ENCODE results near the gene ADAMTS2.

The ADAMTS2 gene

GRCh38 chr5:179343021-179343718, 2.1 kb downstream of the ADAMTS2 start:
- no peak for DNase-seq

- no peak for DNase-seq
These were observed 2.7 kb downstream of the ADAMTS2 start for GRCh38 chr5:179342577-179342976.

- no peak for DNase-seq
These were observed 4.8 kb downstream of the ADAMTS2 start for GRCh38 chr5:179340465-179340864.

GRCh38 chr5:179339996-179340395, 5.3 kb downstream of the ADAMTS2 start:
- no peak for DNase-seq

GRCh38 chr5:179339081-179339480, 6.2 kb downstream of the ADAMTS2 start:
- DNase-seq = no peak

- DNase-seq = no peak
These were observed 7.2 kb downstream of the ADAMTS2 start for GRCh38 chr5:179337796-179338676.

- DNase-seq = no peak
These were observed 8.1 kb downstream of the ADAMTS2 start for GRCh38 chr5:179336871-179337795.

GRCh38 chr5:179336126-179336870, 9.0 kb downstream of the ADAMTS2 start:
- no peak for DNase-seq

GRCh38 chr5:179333796-179334761, 11.2 kb downstream of the ADAMTS2 start:
- no peak for DNase-seq

- DNase-seq = no peak
These were observed 12.4 kb downstream of the ADAMTS2 start for GRCh38 chr5:179332741-179333290.

GRCh38 chr5:179331591-179332375, 13.5 kb downstream of the ADAMTS2 start:
- DNase-seq = no peak

- DNase-seq = no peak
These were observed 14.9 kb downstream of the ADAMTS2 start for GRCh38 chr5:179330186-179330900.

- no peak for DNase-seq
These were observed 17.0 kb downstream of the ADAMTS2 start for GRCh38 chr5:179328291-179328690.

- no peak for DNase-seq
These were observed 18.1 kb downstream of the ADAMTS2 start for GRCh38 chr5:179327021-179327735.

GRCh38 chr5:179326122-179326927, 18.9 kb downstream of the ADAMTS2 start:
- no peak for DNase-seq

GRCh38 chr5:179325296-179326031, 19.8 kb downstream of the ADAMTS2 start:
- DNase-seq = no peak

- DNase-seq = no peak
These were observed 20.4 kb downstream of the ADAMTS2 start for GRCh38 chr5:179324760-179325295.

Measured in activated CD4-positive, CD25-positive, alpha-beta regulatory T cell treated with anti-CD3 and anti-CD28 coated beads, Interleukin-2, amount 50 U/mL, for 72 hours (primary cell).